Muscle of leg (tissue), 11 donors: ENCODE measurements around the gene LIMA1. TPM values are rescaled to one million over a fixed set of nuclear protein-coding genes. Genes with fewer than 3 reads are reported as not detected.
A peak's percentile ranks its signal among the peaks of the same experiment; 100 is the strongest.
"Not testable (repeated sequence)": the region's sequence is repeated elsewhere in the genome, so short reads cannot be mapped to it uniquely, and the experiment has no call there.

Experiments used
- DNase-seq: peaks from one replicate; pipeline ENCODE4 v3.0.0; 2013
- H3K27ac ChIP-seq: one replicate; pipeline ENCODE4 v1.5.1; 2013; ENCODE audit warnings: mild to moderate bottlenecking, low read length, control low read depth
- H3K27me3 ChIP-seq: one replicate; pipeline ENCODE4 v1.6.1; 2013; ENCODE audit warnings: low read length; ENCODE audit not compliant: control insufficient read depth, insufficient read depth
- H3K36me3 ChIP-seq: one replicate; pipeline ENCODE4 v1.6.1; 2013; ENCODE audit warnings: low read length; ENCODE audit not compliant: control insufficient read depth, insufficient read depth
- H3K4me1 ChIP-seq: one replicate; pipeline ENCODE4 v1.6.1; 2013; ENCODE audit warnings: low read length; ENCODE audit not compliant: control insufficient read depth, insufficient read depth
- H3K4me3 ChIP-seq: one replicate; pipeline ENCODE4 v1.5.1; 2013; ENCODE audit warnings: low read length, control low read depth
- H3K9me3 ChIP-seq: replicated peaks from 2 replicates; pipeline ENCODE4 v1.6.1; 2013; ENCODE audit warnings: low read depth, low read length; ENCODE audit not compliant: control insufficient read depth
- WGBS: methylation state at CpG from one replicate; pipeline ENCODE4 v1.1.5; 2013; ENCODE audit warnings: missing lambda C conversion rate; ENCODE audit not compliant: insufficient coverage; 5-methylcytosine and 5-hydroxymethylcytosine counted together
- polyA plus RNA-seq, 8 donors: library from polyadenylated mRNA; unstranded; fragments of 120-200 nt; gene quantifications; one replicate each; pipeline versions ENCODE4 v1.2.1 to v1.2.3, GENCODE V29; 2013; ENCODE audit warnings: inconsistent platforms in 1 of 8, low replicate concordance in 1 of 8; ENCODE audit not compliant: insufficient read length in 8 of 8, insufficient read depth in 1 of 8
- total RNA-seq: library from RNA; stranded (reverse); fragments of 120-200 nt; gene quantifications from one replicate; pipeline ENCODE4 v1.2.4, GENCODE V29; 2013

Gene LIMA1
- total and polyA plus RNA-seq, 9 donors = 89.5 to 125 (median 101) TPM

DNA sequence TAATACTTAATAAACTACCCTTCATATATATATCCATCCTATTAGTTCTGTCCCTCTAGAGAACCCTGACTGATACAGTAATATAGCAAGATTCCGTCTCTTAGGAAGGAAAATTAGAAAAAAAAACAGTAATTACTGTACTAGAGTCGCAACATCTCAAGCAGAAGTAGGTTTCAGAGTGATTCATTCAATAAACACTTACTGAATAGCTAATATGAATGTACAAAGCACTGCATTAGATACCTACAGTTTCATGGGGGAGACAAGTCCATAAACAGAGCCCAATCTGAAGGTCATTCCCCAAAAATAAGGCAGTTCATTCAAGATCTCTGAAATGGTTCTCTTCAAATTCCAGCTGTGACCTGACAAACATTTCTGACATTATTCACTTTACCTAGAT, 126.1 kb downstream of the LIMA1 start:
- H3K27ac ChIP-seq = no peak overlapping the region
- H3K27me3 ChIP-seq = no peaks in the 10 kb centered on the region
- DNase-seq = no peak
- H3K4me3 ChIP-seq = no peak overlapping the region
- no peaks in the 10 kb centered on the region for H3K9me3 ChIP-seq
- WGBS = no CpG with 5 or more reads among the region's 2 CpGs
- no peaks in the 10 kb centered on the region for H3K4me1 ChIP-seq
- peaks cover 5% of the 10 kb centered on the region for H3K36me3 ChIP-seq

DNA sequence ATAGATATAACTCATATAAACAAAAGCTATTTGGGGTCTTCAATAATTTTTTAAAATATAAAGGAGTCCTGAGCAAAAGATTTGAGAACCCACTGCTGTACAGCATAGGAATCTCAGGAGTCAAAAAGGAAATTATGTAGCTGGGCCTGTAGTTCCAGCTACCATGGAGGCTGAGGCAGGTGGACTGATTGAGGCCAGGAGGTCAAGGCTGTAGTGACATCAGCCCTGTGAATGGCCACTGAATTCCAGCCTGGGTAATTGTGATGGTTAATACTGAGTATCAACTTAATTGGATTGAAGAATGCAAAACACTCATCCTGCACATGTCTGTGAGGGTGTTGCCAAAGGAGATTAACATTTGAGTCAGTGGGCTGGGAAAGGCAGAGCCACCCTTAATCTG, 126.7 kb downstream of the LIMA1 start:
- H3K4me3 ChIP-seq = no peak overlapping the region
- H3K27me3 ChIP-seq = no peaks in the 10 kb centered on the region
- no peaks in the 10 kb centered on the region for H3K9me3 ChIP-seq
- DNase-seq = no peak
- peaks cover 5% of the 10 kb centered on the region for H3K36me3 ChIP-seq
- H3K4me1 ChIP-seq = no peaks in the 10 kb centered on the region
- no peak overlapping the region for H3K27ac ChIP-seq

DNA sequence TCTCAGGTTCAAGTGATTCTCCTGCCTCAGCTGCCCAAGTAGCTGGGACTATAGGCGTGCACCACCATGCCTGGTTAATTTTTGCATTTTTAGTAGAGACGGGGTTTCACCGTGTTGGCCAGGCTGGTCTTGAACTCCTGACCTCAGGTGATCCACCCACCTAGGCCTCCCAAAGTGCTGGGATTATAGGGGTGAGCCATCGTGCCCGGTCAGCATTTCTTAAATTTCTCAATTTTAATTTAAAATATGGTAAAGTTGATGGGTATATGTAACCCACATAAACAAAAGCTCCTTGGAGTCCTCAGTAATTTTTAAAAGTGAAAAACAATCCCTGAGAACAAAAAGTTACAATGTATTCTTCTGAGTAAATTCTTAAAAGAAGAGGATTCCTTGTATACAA, 128.4 kb downstream of the LIMA1 start:
- not testable (repeated sequence) for H3K4me3 ChIP-seq, H3K27ac ChIP-seq, H3K36me3 ChIP-seq, H3K27me3 ChIP-seq, H3K4me1 ChIP-seq, H3K9me3 ChIP-seq, DNase-seq
- WGBS = no CpG with 5 or more reads among the region's 5 CpGs

DNA sequence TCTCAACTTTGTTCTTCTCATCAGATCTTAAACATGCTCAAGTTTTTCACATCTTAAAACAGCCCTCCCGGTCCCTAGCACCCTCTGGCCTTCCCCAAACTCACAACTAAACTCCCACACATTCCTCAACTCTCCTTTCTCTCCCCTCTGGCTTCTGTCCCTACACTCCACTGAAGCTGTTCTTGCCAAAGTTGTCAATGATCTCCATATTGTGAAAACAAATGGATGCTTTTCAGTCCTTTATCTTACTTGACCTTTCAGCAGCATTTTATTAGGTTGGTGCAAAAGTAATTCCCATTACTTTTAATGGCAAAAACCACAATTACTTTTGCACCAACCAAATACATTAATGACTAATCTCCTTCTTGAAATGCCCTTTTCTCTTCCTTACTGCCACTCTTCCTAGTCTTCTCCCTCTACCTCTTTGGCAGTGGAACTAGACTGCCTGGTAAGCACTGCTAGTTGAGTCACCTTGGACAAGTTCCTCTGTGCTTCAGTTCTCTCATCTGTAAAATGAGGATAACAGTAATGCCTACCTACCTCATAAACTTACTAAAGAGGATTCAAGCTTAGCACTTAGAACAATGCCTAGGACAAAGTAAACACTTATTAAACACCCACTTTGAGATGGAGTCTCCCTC, 132.2 kb downstream of the LIMA1 start:
- H3K9me3 ChIP-seq = no peaks in the 10 kb centered on the region
- H3K27ac ChIP-seq = no peak overlapping the region
- H3K4me1 ChIP-seq = no peaks in the 10 kb centered on the region

DNA sequence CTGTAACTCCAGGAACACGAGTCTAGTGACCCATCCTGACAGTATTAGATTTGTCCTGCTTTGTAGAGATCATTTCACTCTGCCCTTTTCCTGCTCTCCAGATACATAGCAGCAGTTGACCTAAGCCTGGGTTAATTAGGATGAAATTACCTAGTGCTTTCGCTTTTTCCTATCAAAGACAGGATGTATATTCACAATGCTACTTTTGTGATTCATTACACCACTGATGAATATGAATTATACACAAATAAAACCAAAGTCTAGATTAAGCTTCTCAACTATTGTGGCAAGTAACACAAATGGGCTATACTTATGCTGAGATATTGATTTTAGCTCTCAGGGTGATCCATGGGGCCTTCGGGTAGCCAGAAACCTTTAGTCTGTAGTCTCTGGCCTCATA, 134.0 kb downstream of the LIMA1 start:
- Histone ChIP-seq H3K9me3 (no peaks in the 10 kb centered on the region), H3K27me3 (no peaks in the 10 kb centered on the region), H3K36me3 (peaks cover 2% of the 10 kb centered on the region), H3K27ac (no peak overlapping the region), H3K4me3 (no peak overlapping the region), H3K4me1 (no peaks in the 10 kb centered on the region)
- WGBS = no CpG with 5 or more reads among the region's 3 CpGs
- DNase-seq = no peak

More for the DNA sequence above, 132.2 kb downstream of the LIMA1 start:
- WGBS = 53% methylated on average over 1 of the region's 1 CpG
- no peaks in the 10 kb centered on the region for H3K27me3 ChIP-seq
- no peak overlapping the region for H3K4me3 ChIP-seq
- peaks cover 2% of the 10 kb centered on the region for H3K36me3 ChIP-seq
- DNase-seq = no peak

DNA sequence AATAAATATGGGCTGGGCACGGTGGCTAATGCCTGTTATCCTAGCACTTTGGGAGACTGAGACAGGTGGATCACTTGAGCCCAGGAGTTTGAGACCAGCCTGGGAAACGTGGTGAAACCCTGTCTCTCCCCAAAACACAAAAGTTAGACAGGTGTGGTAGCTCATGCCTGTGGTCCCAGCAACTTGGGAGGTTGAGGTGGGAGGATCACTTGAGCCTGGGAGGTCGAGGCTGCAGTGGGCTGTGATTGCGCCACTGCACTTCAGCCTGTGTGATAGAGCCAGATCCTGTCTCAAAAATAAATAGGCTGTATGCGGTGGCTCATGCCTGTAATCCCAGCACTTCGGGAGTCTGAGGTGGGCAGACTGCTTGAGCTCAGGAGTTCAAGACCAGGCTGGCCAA, 135.3 kb downstream of the LIMA1 start:
- WGBS = 97% methylated on average over 4 of the region's 6 CpGs
- not testable (repeated sequence) for DNase-seq, H3K4me3 ChIP-seq, H3K36me3 ChIP-seq, H3K27me3 ChIP-seq, H3K9me3 ChIP-seq, H3K4me1 ChIP-seq, H3K27ac ChIP-seq

DNA sequence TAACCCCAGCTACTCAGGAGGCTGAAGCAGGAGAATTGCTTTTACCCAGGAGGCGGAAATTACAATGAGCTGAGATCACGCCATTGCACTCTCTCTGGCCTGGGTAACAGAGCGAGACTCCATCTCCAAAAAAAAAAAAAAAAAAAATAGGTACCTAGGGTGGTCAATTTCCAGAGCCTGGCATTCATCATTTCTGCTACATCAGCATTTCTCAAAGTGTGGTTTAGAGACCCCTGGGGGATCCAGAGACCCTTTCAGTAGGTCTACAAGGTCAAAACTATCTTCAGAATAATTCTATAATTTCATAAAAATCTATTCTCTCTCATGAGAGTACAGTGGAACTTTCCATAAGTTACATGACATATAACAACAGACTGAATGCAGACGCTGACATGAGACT, 136.0 kb downstream of the LIMA1 start:
- WGBS = no CpG with 5 or more reads among the region's 4 CpGs
- no peak for DNase-seq
- H3K27me3 ChIP-seq = no peaks in the 10 kb centered on the region
- H3K27ac ChIP-seq = no peak overlapping the region
- H3K4me1 ChIP-seq = no peaks in the 10 kb centered on the region
- H3K36me3 ChIP-seq = peaks cover 7% of the 10 kb centered on the region
- no peaks in the 10 kb centered on the region for H3K9me3 ChIP-seq
- no peak overlapping the region for H3K4me3 ChIP-seq

DNA sequence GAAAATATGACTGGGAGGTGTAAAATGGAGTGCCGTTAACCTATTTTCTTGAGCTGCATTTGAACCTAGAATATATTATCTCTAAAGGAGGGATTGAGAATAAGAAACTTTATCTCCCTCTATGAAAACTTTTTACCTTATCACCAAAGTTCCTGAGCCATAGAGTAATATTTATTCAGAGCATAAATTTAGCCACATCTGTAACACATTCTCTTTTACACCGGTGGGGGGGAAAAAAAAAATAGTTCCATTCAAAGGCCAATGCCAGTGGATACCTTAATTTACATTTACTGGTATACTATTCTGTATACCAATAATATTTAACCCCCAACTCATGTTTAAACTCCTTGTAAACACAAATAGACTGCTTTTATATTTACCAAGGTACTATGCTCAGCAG, 137.9 kb downstream of the LIMA1 start:
- H3K36me3 ChIP-seq = peaks cover 15% of the 10 kb centered on the region
- no CpG with 5 or more reads among the region's 2 CpGs for WGBS
- no peak overlapping the region for H3K27ac ChIP-seq
- DNase-seq = no peak
- no peaks in the 10 kb centered on the region for H3K9me3 ChIP-seq
- no peaks in the 10 kb centered on the region for H3K27me3 ChIP-seq
- H3K4me1 ChIP-seq = no peaks in the 10 kb centered on the region
- H3K4me3 ChIP-seq = no peak overlapping the region

DNA sequence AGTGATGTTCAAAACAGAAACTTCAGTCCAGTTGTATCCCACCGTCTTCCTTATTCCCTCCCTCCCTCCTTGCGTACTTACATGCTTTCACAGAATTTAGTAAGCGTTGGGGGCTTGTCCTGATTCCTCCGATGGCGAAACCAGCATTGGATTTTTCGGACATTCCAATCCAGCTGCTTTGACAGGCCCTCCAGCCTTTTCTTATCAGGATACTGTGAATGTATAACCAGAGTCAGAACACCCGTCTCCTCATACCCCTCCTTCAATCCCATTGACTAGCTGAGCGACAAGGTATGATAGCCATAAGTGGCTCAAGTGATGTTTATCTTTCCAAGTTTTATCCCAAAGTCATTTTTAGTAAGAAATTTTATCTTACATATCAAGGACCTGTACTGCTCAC, 140.3 kb downstream of the LIMA1 start:
- no peak overlapping the region for H3K27ac ChIP-seq
- H3K4me3 ChIP-seq = no peak overlapping the region
- no peaks in the 10 kb centered on the region for H3K4me1 ChIP-seq
- peaks cover 26% of the 10 kb centered on the region for H3K36me3 ChIP-seq
- 75% methylated on average over 1 of the region's 8 CpGs for WGBS
- no peaks in the 10 kb centered on the region for H3K27me3 ChIP-seq
- no peaks in the 10 kb centered on the region for H3K9me3 ChIP-seq
- no peak for DNase-seq

DNA sequence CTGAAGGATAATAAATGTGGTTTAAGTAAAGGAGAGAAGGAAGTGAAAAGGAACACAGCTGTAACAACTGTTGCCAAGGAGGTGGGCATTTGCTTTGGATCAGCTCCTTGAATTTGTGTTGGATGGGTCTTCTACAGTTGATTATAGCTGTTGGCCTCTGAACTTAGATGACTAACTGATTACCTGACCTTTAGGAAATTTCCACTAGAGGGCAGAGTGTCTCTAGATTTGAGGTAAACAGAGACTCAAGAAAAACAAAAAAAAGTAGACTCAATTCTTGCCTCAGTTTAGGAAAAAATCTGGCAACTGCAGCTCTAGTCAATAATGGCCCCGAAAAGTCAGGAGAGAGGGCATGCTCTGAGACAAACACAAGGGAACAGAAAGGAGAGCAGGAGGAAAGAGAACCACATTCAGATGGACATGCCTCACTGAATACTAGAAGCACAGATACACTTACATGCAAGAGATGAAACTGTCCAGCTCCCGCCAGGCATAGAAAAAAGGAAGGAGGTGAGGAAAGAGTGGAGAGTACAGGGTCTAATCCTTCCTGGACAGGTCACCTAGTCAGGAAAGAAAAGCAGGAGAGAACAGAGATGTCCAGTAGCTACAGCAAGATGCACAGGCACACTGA, 150.7 kb downstream of the LIMA1 start:
- whole genome bisulfite sequencing = no CpG with 5 or more reads among the region's 2 CpGs
- peaks cover 66% of the 10 kb centered on the region for H3K36me3 ChIP-seq

DNA sequence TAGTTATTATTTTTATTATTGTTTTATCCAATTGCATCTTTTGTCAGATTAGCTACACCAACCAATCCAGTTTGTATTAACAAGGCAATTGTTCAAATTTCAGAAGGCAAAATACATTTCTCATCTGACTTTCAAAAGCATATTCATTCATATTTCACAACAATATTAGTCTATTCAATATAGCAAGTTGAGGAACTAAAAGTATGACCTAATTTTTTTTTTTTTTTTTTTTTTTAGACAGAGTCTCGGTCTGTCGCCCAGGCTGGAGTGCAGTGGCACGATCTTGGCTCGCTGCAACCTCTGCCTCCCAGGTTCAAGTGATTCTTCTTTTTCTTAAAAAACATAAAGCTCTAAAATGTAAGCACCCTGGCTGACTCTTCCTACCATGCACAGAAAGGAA, 154.0 kb downstream of the LIMA1 start:
- WGBS = 80% methylated on average over 1 of the region's 4 CpGs
- H3K4me3 ChIP-seq = no peak overlapping the region
- H3K27me3 ChIP-seq = no peaks in the 10 kb centered on the region
- no peaks in the 10 kb centered on the region for H3K4me1 ChIP-seq
- no peaks in the 10 kb centered on the region for H3K9me3 ChIP-seq
- no peak overlapping the region for H3K27ac ChIP-seq
- peaks cover 57% of the 10 kb centered on the region for H3K36me3 ChIP-seq
- DNase-seq = no peak

More for the DNA sequence above, 150.7 kb downstream of the LIMA1 start:
- Histone ChIP-seq H3K4me3 (no peak overlapping the region), H3K27me3 (no peaks in the 10 kb centered on the region), H3K27ac (no peak overlapping the region), H3K4me1 (no peaks in the 10 kb centered on the region), H3K9me3 (no peaks in the 10 kb centered on the region)
- peak; percentile 65 for DNase-seq
